NOMO-1 treated with DMSO at 0.1 percent for 48 hours (cell line): ENCODE measurements around the gene YAE1.
"Not testable (repeated sequence)": the region's sequence is repeated elsewhere in the genome, so short reads cannot be mapped to it uniquely, and the experiment has no call there.

Experiments used
- DNase-seq: peaks from one replicate; lab custom pipeline; 2025; ENCODE audit not compliant: unreplicated experiment; lab: John Stamatoyannopoulos, UW

The YAE1 gene, protein sequence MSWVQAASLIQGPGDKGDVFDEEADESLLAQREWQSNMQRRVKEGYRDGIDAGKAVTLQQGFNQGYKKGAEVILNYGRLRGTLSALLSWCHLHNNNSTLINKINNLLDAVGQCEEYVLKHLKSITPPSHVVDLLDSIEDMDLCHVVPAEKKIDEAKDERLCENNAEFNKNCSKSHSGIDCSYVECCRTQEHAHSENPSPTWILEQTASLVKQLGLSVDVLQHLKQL

GRCh38 chr7:39566023-39566921 is at the start of gene YAE1:
Gene YAE1 (plus strand): TSS chr7:39566404. CDS start chr7:39566419, 15 bp downstream.
- DNase-seq, result peak; percentile 67

DNA sequence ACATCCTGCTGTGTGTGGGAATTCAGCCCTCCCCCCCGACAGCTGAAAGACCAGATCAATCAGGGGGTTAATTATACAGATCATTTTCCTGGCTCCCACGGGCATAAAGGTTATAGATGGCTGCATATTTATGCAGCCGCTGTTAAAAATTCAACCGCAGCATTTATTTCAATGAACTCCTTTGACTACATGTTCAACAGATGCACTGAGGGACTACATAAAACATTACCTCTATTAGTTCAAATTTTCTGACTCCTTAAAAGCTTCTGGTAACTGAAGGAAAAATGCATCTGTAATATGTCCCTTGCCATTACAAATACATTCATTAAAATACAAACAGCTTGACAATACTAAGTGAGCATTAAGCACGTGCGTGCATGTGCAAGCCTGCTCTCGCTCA is 49.7 kb upstream of the YAE1 start:
- DNase-seq, result no peak

GRCh38 chr7:39517240-39517639 is 49.0 kb upstream of the YAE1 start:
- no peak for DNase-seq

- no peak for DNase-seq
Measured at GRCh38 chr7:39525926-39526325, 40.3 kb upstream of the YAE1 start.

DNA sequence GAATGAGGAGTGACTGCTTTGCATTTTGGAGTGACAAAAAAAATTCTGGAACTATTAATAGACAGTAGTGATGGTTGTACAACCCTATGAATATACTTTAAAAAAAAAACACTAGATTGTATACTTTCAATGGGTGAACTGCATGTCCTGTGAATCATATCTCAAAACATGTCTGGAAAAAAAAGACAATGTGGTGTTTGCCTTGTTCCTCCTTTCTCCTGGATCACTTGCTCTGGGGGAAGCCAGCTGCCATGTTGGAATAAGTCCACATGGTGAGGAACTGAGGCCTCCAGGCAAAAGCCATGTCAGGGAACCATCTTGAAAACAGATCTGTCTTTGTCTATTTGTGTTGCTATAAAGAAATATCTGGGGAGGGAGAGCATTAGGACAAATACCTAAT is 39.5 kb upstream of the YAE1 start:
- DNase-seq, result no peak

GRCh38 chr7:39527296-39527695 is 38.9 kb upstream of the YAE1 start:
- no peak for DNase-seq

GRCh38 chr7:39527951-39528350 is 38.3 kb upstream of the YAE1 start:
- DNase-seq, result no peak

GRCh38 chr7:39528849-39529248 is 37.4 kb upstream of the YAE1 start:
- no peak for DNase-seq

- DNase-seq, result no peak
Measured at GRCh38 chr7:39529582-39529981, 36.6 kb upstream of the YAE1 start.

DNA sequence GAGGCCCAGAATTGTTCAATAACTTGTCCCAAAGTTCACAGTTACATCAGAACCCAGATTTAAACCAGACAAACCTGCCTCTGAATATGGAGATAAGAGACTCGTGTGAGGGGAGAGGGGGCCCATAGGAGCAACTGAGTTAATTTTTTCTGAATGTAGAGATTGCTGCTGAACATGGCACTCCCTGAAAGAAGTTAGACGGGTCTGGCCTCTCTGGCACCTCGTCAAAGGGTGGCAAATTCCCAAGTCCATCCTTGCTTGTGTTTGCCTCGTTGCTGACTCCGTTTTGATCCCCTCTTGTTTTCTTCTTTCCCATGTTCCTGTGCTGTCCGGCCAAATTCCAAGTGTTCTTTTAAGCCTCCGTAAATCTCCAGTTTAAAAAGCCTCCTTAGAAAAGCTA is 35.2 kb upstream of the YAE1 start:
- no peak for DNase-seq

DNA sequence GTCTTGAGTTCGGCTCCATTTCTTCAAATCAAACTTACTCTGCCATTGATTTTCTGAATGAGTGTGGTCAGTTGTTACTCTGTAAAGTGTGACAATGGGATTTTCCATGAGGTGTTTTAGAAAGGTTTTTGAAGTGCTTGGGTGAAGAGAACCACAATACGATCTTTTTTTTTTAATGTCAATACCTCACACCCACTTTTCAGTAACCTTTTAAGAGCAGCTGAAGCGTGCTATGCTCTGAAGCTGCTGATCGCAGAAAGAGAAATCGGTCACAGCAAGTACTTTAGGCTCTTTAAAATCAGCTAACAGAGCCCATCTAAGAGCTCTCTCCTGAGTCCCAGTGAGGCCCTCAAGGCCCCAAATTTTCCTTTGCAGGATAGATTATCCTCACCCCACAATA is 34.4 kb upstream of the YAE1 start:
- no peak for DNase-seq

DNA sequence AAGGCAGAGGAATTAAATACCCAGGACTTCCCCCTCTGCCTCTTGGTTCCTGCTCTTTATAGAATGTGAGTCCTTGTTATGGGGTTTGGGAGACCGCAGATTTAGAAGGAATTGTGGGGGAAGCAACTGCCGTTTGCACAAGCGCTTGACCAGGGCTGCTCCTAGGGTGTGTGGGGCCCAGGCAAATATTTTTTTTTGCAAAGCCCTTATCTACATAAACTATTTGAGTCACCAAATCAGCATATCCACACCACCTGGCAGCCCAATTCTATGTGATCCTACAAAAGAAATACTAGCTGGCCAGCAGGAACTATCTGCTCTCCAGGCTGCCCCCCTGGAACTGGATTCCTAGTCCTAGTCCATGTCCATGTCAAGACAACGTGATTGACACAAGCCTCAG is 33.4 kb upstream of the YAE1 start:
- DNase-seq, result no peak

DNA sequence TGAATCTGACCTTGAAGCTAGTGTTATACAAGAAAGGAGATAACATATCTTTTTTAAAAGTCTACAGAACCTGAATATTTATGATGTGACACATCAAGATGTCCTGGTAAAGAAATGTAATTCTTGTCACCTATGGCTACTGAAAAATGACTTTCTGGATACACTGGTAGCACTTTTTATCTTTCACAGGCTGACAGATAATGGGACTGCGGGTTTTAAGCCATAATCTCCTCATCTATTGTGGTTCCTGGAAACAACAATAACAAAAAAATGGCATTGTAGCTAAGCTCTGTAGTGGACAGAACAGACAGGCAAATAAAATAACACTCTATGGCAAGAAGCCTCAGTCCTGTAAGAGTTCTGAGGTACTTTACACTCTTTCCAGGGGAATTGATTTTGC is 31.6 kb upstream of the YAE1 start:
- no peak for DNase-seq

GRCh38 chr7:39535064-39535463 is 31.1 kb upstream of the YAE1 start:
- no peak for DNase-seq

GRCh38 chr7:39535720-39536119 is 30.5 kb upstream of the YAE1 start:
- DNase-seq, result no peak

GRCh38 chr7:39536951-39537350 is 29.3 kb upstream of the YAE1 start:
- DNase-seq, result no peak

GRCh38 chr7:39539816-39540215 is 26.4 kb upstream of the YAE1 start:
- DNase-seq, result no peak

DNA sequence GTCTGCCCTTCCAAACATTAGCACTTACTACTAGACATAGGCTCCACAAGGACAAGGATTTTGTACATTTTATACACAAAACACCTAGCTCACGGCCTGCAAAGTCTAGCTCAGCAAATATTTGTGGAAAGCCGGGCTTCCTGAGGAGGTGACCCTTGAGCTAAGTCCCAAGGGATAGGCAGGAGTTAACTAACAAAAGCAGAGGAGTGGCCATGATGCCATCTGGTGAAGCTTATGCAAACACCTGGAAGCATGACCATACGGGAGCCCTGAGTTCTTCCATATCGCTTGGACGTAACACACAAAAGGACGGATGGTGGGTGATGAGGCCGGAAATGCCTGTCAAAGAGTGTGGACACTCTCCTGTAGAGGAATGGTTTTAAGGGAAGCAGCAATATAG is 25.9 kb upstream of the YAE1 start:
- no peak for DNase-seq

DNA sequence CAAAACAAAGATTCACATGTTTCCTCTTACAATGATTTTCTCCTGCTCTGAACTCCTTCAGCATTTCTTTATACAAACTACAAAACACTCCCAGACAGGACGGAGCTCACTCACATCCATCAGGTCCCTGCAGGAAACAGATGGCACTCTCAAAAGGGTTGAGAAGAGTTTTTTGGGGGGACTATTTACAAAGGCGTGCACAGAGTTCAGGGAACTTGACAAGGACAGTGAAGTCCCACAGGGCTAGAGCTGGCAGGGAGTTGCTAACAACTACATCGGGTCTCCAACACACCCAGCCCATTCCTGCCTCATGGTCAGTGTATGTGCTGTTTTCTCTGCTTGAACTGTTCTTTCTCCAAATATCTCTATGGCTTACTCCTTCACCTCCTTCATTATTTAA is 24.7 kb upstream of the YAE1 start:
- no peak for DNase-seq

DNA sequence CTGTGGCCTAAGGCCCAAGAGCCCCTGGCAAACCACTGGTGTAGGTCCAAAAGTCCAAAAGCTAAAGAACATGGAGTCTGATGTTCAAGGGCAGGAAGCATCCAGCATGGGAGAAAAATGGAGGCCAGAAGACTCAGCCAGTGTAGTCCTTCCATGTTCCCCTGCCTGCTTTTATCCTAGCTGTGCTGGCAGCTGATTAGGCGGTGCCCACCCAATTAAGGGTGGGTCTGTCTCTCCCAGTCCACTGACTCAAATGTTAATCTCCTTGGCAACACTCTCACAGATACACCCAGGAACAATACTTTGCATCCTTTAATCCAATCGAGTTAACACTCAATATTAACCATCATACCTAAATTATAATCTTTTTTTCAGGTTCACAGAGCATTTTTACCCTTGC is 21.4 kb upstream of the YAE1 start:
- DNase-seq, result not testable (repeated sequence)

- no peak for DNase-seq
Measured at GRCh38 chr7:39547336-39547735, 18.9 kb upstream of the YAE1 start.

GRCh38 chr7:39550411-39550810 is 15.8 kb upstream of the YAE1 start:
- no peak for DNase-seq

DNA sequence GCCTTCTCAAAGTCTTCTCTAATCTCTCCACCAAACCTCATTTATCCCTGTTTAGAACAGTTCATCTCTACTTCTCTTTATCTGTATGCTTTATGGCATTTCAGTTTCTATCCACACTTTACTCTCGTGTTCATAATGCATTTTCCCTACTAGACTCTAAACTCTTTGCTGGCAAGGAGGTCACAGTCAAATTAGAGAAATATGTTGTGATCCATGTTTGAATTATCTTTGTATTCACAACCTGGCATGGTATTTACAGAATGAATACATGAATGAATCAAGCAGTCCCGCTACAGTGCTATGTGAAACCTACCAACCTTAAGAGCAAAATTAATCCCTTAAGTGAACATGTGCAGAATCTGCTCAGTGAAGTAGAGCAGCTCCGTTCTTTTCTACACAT is 12.8 kb upstream of the YAE1 start:
- no peak for DNase-seq
